HG03520 (cell line): ENCODE measurements around the gene EYA2.
"Not testable (repeated sequence)": the region's sequence is repeated elsewhere in the genome, so short reads cannot be mapped to it uniquely, and the experiment has no call there.

Source experiments
- ATAC-seq: cut with Tn5 transposase; IDR thresholded peaks from one replicate; pipeline ENCODE4 v1.9.1; 2021; ENCODE audit warnings: mild to moderate bottlenecking, moderate library complexity; ENCODE audit not compliant: unreplicated experiment

The EYA2 gene

DNA sequence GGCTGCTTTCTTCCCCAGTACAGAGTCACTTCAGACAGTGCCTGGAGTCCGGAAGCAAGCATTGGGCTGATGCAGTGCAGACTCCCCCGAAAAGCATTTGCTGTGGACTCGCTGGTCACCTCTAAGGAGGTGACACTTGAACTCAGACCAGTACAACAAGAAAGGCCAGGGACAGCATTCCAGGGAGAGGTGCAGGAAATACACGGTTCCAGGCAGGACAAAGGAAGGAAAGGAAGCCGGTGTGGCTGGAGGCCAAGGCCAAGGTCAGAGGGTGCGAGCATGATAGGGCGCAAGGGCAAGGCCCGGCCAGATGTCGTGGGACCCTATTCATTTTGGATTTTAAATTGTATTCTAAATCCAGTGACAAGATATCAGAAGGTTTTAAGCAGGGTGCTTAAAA is 300.9 kb downstream of the EYA2 start:
- ATAC-seq: no peak

DNA sequence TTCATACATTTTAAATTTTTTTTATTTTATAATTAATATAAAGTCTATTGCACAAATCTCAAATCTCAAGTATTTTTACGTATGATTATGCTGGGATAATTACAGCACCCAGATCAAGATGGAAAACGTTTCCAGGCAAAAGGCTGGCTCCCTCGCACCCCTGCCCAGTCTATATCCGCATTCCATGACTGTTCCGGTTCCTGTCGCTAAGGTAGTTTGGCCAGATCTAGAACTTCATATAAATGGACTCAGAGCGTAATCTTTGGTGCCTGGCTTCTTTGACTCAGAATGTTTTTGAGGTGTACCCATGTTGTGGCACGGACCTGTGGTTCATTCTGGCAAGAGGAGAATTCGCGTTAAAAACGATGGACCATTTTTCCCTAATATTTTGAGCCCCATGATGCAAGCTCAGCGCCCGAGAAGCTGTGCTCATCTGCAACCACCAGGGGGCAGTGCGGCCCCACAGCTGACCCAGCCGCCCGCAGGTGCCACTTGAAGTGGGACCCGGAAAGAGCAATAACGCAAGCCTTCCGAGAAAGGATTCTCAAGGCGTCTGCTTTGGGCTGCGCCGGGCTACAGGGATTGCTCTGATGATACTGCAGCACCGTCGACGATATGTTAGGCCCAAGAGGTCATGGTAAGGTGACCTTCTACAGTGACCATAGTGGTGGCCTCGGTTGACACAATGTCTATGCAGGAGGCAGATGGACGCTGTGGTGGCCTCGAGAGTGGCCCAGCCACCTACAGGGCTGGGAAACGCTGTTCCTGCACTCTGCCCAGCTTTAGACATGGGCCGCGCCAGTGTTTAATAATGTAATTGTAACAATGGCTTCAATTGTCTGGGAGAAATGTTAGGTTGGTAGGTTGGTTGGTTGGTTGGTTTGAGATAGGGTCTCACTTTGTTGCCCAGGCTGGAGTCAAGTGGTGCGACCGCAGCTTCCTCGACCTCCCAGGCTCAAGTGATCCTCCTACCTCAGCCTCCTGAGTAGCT is 301.7 kb downstream of the EYA2 start:
- ATAC-seq: no peak

DNA sequence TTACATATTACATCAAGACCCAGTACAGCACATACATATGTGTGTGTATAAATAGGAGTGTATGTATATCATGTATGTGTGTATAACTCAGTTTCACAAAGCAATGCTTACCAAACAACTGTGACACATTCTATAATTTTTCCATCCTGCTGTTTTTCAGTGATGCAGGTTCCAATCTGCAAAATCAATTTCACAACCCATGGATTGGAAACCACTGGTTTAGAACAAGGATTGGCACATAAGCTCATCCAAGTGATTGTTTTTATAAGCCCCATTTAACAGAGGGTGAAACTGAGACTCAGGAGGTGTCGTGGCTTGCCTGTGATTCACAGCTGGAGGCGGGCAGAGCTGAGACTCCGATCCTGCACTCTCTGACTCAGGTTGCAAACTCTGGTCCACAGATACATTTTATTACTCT is 303.6 kb downstream of the EYA2 start:
- no peak for ATAC-seq

DNA sequence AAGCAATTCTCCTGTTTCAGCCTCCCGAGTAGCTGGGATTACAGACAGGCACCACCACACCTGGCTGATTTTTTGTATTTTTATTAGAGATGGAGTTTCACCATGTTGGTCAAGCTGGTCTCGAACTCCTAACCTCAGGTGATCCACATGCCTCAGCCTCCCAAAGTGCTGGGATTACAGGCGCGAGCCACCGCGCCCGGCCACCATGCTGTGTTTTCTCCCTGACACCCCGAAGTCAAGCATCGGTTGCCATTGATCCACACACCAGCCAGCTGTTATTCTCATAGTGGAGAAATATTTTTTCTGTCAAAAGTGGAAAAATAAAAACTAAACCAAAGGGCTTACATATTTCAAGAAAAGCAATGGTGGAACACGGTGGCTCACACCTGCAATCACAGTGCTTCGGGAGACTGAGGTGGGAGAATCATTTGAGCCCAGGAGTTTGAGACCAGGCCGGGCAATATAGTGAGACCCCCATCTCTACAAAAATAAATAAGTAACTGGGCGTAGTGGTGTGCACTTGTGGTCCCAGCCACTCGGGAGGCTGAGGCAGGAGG is 304.4 kb downstream of the EYA2 start:
- no peak for ATAC-seq

DNA sequence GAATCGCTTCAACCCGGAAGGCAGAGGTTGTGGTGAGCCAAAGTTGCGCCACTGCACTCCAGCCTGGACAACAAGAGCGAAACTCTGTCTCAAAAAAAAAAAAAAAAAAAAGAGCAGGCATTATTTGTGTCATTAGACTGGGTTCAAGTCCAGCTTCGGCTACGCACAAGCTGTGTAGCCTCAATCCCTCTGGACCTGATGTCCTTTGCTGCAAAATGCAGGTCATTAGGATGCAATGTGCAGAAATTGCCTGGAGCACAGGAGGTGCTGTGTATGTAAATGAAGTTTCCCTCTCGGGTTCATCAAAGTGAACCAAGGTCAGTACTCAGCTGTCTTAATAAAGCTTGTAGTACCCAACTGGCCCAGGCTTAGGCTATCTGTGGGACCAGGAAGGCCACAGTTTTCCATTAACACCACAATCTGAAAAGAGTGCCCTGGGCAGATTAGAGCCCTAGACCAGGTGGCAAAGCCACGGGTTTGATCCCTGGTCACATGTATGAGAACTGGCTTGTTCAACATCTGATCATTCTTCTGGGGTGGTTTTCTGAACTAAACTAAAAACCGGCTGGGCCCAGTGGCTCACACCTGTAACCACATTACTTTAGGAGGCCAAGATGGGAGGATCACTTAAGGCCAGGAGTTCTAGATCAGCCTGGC is 306.6 kb downstream of the EYA2 start:
- no peak for ATAC-seq

GRCh38 chr20:47202733-47203667 is 308.4 kb downstream of the EYA2 start:
- ATAC-seq: no peak

GRCh38 chr20:47204008-47204849 is 309.6 kb downstream of the EYA2 start:
- no peak for ATAC-seq

DNA sequence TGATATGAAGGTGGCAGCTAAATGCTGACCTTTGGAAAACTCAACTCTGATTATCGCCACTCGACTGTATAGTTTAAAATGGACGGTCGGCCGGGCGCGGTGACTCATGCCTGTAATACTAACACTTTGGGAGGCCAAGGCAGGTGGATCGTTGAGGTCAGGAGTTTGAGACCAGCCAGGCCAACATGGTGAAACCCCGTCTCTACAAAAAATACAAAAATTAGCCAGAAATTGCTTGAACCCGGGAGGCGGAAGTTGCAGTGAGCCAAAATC is 310.1 kb downstream of the EYA2 start:
- ATAC-seq: not testable (repeated sequence)

DNA sequence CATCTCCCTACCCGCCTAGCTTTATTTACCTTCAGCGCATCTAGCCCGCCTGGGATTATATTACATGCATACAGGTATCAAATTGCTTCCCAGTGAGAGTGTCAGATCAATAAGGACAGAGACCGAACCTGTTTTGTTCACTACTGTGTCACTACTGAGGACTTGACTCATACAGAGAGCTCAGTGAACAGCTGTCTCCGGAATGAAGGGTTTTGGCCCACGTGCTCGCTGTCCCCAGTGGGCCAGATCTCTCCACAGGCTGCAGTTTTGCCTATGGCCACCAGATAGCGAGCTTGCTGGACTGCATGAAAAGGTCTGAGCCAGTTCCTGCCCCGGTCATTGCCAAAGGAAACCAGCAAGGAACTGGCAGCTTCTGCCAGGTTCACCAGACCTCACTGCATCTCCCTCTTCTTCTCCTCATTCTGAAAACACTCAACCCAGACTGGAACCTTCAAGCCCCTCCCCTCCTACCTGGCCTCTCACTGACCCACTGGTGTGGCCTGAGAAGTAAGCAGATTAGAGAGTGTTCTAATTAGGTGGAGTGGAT is 311.0 kb downstream of the EYA2 start:
- ATAC-seq: peak; percentile 58

DNA sequence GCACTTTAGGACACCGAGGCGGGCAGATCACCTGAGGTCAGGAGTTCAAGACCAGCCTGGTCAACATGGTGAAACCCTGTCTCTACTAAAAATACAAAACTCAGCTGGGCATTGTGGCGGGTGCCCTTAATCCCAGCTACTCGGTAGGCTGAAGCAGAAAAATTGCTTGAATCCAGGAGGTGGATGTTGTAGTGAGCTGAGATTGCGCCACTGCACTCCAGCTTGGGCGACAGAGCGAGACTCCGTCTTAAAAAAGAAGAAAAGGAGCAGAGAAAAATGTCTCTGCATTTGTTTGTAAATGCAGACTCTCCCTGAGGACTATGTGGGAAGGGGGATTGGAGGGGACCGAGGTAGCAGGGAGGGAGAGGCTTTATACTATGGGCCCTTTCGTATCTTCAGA is 311.9 kb downstream of the EYA2 start:
- not testable (repeated sequence) for ATAC-seq

- no peak for ATAC-seq
Measured at GRCh38 chr20:47206962-47207641, 312.5 kb downstream of the EYA2 start.

- ATAC-seq: no peak
Measured at GRCh38 chr20:47208534-47209174, 314.0 kb downstream of the EYA2 start.

GRCh38 chr20:47209982-47210381 is 315.3 kb downstream of the EYA2 start:
- no peak for ATAC-seq

- no peak for ATAC-seq
Measured at GRCh38 chr20:47210470-47210869, 315.8 kb downstream of the EYA2 start.

DNA sequence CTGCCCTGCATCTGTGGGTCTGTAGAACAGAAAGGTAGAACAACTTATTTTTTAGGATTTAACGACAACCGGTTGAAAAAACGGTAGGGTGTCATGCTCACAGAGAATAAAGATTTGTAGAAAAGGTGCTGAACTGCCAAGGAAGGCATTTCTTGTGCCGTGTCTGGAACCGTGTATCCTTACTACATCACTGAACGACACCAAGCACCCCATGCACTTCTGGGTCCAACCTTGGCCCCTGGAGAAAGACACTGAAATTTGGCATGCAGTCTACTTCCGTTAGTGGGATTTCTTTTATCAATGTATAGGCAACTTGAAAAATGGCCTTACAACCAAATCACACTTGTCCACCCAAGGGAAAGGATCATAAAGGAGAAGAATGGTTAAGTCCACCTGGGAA is 316.4 kb downstream of the EYA2 start:
- ATAC-seq: no peak

- no peak for ATAC-seq
Measured at GRCh38 chr20:47212606-47213207, 318.1 kb downstream of the EYA2 start.

DNA sequence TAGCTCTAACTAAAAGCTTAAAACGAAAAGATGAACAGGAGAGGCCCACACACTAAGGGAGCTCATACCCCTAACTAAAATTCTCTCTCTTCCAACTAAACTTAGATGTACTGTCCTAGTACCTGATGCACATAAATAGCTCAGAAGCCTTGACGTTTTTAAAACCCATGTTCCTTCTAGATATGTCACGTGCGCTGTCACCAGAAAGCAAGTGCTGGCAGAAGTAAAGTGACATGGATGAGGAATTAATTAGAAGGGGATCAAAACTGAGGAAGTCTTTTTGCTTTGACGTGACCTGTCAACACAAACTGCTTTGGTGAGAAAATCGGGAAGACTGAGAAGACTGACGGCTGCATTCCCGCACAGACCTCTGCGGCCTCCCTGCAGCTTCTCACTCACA is 319.3 kb downstream of the EYA2 start:
- ATAC-seq: no peak

DNA sequence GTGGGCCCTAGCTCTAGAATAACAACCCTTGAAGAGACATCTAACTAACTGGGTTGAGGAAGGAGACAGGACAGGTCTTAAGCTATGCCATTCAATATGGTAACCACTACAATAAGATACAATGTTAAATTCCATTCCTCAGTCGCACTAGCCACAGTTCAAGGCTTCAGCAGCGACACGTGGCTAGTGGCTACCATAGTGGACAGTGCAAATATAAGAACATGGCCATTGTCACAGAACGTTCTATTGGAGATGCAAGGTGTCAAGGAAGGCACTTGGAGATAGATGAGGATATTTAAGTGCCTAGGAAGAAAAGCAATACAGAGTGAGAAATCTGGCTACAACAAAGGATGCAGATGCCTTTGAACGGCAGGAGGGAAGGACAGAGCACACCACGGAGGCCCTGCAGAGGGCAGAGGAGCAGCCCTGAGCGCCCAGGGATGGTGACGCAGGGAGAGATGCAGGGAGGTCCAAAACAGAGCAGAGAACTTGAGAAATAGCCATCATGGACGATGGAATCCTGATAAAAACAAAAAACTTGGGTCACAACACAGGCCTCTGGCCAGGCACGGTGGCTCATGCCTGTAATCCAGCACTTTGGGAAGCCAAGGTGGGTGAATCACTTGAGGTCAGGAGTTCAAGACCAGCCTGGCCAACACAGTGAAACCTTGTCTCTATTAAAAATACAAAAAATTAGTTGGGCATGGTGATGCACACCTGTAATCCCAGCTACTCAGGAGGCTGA is 321.2 kb downstream of the EYA2 start:
- ATAC-seq: no peak
